GM18858 (cell line): Measurements from ENCODE around the gene RLIM.
A peak's percentile ranks its signal among the peaks of the same experiment; 100 is the strongest.

Experiments used
- ATAC-seq: cut with Tn5 transposase; IDR thresholded peaks from one replicate; pipeline ENCODE4 v1.9.1; 2021; ENCODE audit not compliant: unreplicated experiment

Gene RLIM

GRCh38 chrX:74536152-74536831, 78.1 kb downstream of the RLIM start:
- ATAC-seq: peak; percentile 32

DNA sequence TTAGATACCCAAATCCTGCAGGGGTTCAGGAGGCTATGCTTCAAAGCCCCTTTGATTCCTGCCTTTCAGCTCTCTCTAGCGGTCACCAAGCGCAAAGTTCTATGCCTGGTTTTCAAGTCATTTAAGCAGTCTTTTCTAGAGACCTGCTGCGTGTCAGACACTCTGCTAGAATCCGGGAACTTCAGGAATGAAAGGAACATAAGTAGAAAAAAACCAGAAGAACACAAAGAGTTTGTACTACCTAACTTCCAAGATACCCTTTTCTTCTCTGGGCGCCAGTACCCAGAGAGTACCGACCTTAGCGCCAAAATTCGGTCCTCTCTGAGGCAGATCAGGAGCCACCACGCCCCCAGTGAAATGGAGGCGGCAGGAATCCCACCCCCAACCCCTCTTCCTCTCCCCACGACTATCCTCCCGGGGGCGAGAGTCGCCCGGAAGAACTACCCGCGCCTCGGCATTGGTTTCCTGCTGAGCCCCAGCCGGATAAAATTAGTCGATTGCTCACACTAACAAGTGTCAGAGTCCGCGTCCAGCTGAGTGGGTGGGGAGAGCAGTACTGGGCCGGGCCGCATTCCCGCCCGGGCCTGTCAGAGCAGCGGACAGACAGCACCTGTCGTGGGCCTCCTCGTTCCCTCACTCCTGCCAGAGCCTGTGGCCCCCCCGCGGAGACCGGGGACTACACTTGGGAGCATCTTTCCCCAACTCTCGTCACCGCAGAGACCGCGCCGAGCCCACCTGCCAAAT, 78.8 kb downstream of the RLIM start:
- no peak for ATAC-seq
